HG03442 (cell line): ENCODE data around the gene TLR6.
"Not testable (repeated sequence)": the region's sequence is repeated elsewhere in the genome, so short reads cannot be mapped to it uniquely, and the experiment has no call there.

ENCODE experiments used
- ATAC-seq: cut with Tn5 transposase; IDR thresholded peaks from one replicate; pipeline ENCODE4 v1.9.1; 2021; ENCODE audit warnings: mild to moderate bottlenecking, moderate library complexity; ENCODE audit not compliant: unreplicated experiment

TLR6 gene

DNA sequence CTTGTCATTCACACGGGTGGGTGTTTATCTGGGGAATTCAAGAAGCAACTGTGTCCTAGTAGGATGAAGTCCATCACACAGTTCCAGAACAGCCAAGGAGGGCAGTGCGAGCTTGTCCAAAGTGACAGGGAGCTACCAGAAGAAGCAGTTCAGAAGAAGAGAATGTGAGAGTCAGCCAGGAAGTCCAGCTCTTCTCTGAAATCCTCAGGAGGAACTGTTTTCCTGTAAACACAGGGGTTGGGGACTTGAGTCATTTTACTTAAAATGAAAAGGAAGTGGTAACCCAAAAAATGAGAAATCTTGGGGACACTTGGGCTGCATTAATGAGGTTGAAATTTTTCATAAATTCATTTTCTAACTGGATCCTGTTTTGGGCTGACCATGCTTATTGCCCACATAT is 65.6 kb downstream of the TLR6 start:
- ATAC-seq: no peak

DNA sequence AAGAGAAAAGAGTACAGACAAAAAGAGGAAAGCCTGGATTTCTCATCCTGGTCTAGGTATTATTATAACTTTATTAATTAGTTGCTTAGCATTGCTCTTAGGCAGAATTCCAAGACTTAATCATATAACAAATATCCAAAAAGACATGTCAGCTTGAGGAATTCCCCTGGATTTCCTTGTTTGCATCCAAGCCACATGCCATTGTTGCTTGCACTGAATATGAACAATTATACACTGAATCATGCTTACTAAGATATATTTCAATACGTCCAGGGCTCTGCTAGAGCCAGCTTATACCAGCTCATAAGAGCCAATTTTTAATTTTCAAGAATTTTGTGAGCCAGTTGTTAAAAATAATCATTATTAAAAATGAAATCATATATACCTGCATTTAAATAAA is 68.3 kb downstream of the TLR6 start:
- ATAC-seq: no peak

DNA sequence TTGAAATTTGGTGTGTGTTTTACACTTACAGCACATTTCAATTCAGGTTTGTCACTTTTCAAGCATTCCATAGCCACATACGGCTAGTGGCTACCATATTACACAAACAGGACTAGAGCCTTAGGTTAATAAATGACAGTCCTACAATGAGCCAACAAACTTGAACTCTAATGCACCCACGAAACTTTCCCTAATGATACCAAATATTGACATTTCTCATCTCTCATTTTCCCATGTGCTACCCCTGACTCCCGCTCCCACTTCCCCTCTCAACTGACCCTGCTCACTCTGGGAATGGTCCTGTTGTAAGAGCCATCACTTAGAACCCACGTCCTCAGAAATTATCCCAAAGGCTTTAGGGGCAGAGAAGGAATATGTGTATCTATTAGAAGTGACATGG is 68.9 kb downstream of the TLR6 start:
- ATAC-seq: no peak

DNA sequence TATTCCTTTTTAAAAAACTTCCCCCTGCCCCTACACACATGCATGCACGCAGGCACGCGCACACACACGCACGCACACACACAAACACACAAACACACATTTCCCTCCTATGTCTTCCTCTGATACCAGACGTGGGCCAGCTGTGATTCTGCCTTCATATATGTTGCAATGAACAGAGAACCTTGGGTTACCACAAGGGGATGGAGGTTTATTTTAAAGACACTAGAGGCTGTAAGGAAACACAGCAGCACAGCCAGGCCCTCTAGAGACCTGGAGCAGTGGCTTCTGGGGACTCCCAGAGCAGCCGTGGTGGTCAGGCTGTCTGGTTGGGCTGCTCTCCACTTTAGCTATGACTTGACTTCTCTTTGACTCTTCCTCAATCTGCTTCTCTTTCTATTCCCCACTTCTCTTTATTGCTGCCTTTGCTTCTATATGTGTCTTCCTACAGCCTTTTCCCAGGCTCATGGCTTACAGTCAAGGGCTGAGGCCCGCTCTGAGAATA is 70.7 kb downstream of the TLR6 start:
- ATAC-seq: peak; percentile 64

DNA sequence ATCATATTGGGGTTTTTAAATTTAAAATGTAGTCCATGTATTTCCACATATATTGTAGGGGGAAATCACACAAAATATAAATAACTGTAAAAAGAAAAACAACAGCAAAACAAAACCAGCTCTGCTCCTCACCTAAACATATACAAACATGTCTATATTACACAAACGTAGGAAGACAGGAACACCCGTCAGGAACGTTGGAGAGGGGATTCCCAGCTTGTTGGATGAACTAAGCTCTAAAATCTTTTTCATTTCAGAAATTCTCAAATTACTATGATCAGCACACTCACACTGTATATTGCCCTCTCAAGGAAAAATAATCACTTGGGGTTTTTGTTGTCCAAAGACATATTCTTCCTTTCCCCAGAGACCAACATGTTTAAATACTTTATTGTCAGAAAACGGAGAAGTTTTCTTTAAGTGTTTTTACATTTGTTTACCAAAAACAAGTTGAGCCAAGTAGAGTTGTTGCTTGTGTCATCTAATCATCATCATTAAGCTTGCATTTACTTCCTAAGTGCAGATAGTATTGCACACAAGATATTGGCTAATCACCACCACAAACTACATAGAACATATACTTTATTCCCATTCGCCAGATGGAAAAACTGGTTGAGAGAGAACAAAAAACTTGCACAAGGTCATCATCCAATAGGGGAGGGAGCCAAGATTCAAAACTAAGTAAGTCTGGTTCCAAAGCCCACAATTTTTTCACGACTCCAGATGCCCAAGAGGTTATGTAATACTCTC is 71.4 kb downstream of the TLR6 start:
- ATAC-seq: no peak

DNA sequence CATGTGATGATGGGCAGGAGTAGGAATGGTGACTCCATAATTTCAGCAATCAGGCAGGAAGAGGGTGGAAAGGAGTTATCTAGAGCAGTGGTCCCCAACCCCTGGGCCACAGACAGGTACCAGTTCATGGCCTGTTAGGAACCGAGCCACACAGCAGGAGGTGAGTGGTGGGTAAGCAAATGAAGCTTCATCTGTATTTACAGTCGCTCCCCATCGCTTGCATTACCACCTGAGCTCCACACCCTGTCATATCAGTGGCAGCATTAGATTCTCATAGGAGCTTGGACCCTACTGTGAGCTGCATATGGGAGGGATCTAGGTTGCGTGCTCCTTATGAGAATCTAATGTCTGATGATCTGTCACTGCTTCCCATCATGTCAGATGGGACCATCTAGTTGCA is 72.5 kb downstream of the TLR6 start:
- ATAC-seq: no peak

DNA sequence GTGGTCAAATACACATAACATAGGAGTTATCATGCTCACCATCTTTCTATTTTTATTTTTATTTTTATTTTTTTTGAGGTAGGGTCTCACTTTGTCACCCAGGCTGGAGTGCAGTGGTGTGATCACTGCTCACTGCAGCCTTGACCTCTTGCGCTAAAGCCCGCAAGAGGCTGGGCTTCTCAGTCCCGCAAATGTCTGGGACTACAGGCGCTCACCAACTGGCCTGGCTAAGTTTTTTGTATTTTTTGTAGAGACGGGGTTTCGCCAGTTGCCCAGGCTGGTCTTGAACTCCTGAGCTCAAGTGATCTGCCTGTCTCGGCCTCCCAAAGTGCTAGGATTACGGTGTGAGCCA is 73.5 kb downstream of the TLR6 start:
- ATAC-seq: no peak

DNA sequence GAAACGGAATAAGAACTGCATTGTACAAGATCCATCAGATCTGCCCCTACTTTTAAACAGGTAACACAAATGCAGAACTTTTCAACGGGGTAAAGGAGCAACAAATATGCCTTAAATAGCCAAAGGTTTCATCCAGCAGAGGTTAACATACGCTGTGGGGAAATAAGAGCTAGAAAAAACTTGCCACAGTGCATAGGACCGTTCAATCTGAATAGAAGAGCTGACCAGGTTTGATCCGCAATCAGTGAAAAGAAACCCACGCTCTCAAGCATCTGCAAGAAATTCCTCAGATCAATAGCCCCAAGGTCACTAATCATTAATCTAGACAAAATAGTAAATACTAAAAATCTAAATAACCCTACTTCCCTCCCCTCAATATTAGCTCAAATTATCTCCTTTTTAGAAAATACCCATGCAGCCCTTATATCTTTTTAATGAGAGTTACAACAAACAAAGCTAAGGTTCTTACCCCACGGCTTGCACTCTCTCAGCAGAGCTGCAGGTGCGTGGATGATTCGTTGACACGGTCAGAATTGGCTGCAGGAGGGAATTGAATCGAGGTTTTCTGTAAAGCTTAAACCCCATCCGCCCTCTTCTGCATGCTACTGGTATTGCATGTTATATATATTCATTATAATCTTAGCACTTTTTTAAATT is 74.0 kb downstream of the TLR6 start, which contains the start of gene TLR10:
TSS of gene TLR10 (minus strand) at position 539 of the 657 bp plus-strand sequence. CDS start 7,400 bp downstream, outside the sequence.
- peak; percentile 53 for ATAC-seq

DNA sequence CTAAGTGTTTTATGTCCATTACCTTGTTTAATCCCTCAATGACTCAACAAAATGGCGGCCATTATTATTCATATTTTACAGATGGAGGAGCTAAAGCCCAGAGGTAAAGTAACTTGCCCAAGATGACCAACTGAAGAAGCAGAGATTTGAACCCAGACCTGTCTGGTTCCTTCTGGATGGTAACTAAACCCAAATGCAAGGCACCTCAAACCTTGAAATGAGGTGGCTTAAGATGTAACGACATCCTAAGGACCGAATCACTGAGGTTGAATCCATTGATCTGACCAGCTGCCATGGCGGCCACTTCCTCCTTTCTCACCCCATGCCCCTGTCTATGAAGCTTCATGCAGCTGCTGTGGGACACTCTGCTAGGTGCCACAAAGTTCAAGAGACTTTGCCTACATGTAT is 74.8 kb downstream of the TLR6 start:
- peak; percentile 26 for ATAC-seq

DNA sequence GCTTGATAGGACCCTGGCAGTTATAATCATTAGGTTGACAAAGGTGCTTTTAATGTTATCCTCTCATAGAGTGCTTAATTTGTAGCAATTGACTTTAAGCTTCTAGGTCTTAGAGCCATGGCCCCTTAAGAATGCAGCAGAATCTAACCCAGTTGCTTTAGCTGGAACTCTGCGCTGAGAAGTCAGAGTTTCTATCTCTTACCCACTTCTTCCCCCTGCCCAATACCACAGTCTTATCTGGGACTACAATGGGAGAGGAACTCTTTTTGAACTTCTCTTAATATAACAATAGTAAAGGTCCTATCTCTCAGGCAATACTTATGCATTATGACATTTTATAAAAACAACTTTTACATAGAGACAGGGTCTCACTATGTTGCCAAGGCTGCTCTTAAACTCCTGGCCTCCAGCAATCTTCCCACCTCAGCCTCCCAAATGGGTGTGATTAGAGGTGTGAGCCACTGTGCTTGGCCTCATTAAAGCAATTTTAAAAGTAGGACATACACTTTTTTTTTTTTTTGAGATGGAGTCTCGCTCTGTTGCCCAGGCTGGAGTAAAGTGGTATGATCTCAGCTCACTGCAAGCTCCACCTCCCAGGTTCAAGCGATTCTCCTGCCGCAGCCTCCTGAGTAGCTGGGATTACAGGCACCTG is 75.7 kb downstream of the TLR6 start:
- no peak for ATAC-seq

DNA sequence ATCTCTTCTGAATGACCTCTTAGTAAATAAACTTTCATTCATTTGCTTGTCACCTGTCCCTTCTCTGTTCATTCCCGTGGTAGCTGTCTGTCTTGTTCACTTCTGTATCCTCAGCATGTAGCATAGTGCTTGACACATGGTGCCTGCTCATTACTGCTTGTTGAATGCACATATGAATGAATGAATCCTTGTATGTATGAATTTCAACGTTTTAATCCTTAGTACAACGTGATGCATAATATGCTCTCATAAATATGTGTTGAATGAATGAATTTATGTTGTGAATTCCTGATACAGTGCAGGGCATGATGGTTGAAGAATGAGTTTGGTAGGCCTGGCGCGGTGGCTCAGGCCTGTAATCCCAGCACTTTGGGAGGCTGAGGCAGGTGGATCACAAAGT is 76.8 kb downstream of the TLR6 start:
- ATAC-seq: no peak

DNA sequence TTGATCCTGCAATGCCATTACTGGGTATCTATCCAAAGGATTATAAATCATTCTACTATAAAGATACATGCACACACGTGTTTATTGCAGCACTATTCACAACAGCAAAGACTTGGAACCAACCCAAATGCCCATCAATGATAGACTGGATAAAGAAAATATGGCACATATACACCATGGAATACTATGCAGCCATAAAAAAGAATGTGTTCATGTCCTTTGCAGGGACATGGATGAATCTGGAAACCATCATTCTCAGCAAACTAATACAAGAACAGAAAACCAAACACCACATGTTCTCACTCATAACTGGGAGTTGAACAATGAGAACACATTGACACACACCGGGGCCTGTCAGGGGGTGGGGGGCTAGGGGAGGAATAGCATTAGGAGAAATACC is 78.7 kb downstream of the TLR6 start:
- ATAC-seq: not testable (repeated sequence)

DNA sequence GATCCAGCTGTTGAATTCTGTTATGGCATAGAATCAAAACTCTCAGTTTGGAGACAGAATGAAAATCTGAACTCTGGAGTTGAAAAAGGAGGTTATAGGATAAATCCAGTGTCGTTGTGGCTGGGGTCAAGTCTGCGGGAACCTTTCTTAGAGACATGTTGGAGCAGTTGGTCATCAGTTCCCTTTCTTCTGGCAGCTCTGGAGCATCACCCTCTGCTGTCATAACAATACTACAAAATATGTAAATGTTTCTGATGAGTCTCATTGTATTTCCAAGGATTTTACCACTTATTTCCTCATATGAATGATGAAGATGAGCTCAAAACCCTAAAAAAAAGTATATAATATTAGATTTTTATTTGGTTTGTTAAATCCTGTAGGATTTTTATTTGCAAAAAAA is 81.3 kb downstream of the TLR6 start:
- no peak for ATAC-seq

DNA sequence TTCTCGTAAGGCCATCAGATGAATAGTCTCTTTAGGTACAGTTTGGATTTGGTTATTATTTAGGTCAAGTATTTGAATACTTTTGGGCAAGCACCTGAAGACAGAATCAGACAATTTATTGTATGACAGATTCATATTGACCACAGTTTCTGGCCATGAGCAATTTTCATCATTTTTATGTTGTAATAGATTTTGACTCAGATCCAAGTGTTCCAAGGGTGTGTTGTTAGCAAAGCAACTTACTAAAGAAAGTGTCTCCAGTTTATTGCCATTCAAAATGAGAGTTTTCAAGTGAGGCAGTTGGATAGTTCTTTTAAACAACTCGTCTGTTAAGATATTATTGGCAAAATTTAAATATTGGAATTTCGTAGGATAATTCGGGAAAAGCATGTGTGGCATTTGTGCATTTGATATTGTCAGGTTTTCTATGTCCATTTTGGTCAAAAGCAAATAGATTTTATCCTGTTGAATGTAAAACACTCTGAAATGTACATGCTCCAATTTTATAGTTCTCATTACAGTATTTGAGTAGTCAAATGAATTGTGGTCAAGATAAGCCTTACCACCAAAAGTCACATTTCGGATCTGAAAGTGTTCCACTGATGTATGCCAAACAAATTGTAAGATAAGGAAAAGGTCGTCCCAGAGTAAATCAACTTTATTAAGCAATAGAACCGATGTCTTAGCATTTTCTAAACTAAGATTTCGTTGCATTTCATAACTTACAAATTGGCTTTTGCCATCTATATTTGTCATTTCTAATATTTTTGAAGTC is 82.2 kb downstream of the TLR6 start:
- ATAC-seq: no peak
